NCI-H1417 treated with DMSO at 0.1 percent for 48 hours (cell line): ENCODE data around the gene ABCC11.

Experiments used
- DNase-seq: peaks from one replicate; lab custom pipeline; 2025; lab: John Stamatoyannopoulos, UW

ABCC11 gene

DNA sequence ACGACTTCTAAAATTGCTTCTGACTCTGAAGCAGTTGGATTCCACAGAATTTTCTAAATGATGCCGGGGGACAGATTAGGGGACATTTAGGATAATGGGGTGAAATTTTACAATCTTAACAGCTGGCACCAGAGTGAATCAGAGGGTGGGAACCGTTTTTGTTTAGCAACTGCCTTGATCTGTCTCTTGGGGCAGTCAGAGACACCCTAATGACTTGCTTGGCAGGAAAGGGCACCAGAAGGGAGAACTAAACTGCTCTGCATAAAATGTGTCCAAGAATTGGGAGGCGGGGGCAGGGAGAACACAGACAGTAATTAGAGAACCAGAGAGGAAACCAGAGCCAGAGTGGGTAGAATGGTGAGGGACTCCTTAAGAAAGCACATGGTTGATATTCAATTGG is 85.4 kb downstream of the ABCC11 start:
- DNase-seq, result no peak

DNA sequence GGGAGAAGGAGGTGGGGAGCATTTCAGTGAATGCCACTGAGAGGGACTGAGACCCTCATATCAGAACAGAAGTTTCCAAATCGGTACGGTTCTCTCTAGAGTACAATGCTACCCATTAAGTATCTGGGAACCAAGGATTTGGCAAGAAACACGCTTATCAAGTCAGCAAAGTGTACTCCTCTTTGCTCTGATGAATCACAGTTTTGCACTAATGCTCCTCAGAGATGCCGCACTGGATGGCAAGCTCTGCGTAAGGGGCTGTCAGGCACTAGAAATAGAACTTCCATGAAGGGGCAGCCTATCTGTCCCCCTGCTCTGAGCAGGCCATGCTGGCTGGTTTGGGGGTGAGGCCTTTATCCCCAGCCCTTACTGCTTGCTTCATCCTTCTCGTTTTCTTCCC is 86.8 kb downstream of the ABCC11 start:
- DNase-seq, result no peak

DNA sequence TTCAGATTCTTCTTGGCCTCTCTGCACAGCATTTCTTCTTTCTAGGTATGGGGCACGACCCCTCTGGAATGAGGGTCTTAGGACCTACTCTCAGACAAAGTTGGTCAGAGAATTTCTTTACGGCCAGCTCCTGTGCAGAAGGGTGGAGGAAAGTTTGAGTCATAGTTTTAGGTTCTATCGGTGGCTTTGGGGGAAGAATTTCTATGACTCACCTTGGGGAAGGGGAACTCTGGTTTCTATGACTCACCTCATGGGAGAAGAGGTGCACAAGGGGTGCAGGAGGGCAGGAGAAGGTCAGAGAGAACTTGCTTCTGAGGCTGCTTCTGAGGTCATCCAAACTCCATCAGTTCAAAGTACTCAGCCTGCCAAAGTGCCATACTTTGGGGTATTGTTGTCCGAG is 89.0 kb downstream of the ABCC11 start:
- no peak for DNase-seq

DNA sequence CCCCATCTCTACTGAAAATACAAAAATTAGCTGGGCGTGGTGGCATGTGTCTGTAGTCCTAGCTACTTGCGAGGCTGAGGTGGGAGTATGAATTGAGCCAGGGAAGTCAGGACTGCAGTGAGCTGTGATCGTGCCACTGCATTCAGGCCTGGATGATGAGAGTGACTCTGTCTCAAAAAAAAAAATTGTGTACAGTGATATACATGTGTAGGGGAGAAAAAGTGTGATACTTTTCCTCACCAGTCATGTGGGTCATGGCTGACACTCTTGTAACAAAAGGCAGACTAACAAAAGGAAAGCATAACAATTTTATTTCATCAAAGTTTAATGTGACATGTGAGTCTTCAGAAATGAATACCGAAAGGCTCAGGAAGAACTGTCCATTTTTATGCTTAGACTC is 89.5 kb downstream of the ABCC11 start:
- no peak for DNase-seq

DNA sequence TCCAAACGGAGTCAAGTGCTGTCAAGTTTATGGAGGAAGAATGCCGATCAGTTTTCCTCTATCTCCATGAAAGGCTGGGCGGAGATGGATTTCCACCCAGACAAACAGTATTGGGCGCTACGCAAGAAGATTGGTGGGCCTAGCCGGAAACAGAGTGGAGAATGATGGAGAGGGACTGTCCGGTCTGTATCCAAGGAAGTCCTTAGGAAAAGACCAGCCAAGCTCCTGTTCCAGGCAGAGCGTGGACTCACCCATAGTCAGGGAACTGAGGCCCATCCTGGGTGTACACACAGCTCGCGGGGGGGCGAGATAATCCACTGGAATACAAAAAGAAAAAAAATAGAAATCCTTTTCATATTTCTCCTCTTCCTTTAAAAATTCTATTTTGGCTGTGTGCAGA is 90.0 kb downstream of the ABCC11 start:
- no peak for DNase-seq

DNA sequence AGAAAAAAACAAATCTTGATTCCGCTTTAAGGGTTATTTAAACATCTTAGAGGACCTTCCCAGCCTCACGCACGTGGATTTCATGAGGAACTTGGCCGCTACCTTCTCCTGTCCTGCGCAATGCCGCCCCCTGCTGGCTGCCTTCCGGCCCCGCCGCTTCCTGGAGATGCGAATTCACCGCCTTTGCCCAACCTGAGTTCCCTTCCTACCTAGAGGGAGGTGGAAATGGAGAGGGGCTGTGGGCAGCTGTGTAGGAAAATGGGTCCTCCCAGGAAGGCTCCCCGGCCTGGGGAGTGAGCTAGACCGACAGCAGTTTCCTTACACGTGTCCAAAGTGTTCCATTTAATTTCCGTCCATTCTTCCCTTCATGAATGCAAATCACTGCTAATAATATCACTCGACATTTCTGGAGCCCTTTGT is 90.5 kb downstream of the ABCC11 start:
- DNase-seq, result no peak

DNA sequence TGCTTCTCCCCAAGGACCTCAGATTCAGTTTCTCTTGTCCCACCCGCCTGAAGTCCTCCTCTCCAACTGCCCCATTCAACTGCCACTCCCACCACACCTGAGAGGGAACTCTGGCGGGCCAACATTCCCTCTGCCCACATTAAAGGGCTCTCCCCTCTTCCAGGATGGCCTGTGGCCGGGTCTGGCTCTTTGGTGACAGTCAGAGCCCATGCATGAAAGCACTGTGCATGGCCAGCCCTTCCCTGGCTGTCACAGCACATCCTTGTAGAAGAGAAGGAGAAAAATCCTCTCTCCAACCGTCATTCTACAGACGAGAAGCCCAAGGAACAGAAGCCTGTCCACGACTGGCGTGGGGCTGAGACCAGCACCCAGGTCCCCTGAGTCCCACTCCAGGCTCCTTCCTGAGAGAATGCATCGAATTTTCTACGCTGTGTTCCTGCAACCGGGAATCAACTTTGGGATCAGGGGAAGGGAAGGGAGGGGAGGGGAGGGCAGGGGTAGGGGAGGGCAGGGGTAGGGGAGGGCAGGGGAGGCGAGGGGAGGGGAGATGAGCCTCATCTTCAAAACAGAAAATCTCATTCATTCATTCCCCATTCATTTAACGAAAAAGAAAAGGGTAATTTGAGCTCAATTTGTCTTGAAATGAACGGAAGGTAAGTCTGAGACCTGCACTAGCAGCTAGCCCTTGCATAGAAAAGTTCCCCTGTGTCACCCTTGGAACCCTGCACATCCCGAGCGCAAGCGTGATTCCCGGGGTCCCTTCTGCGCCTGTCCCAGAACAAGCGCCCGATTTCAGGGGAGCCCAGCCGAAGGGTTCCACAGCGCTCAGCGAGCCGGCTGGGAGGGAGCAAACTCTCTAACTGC is 91.2 kb downstream of the ABCC11 start, which contains the start of gene ABCC12:
TSS of gene ABCC12 (minus strand) at position 68 of the 864 bp plus-strand sequence. CDS start 9,569 bp downstream, outside the sequence.
- DNase-seq, result no peak

DNA sequence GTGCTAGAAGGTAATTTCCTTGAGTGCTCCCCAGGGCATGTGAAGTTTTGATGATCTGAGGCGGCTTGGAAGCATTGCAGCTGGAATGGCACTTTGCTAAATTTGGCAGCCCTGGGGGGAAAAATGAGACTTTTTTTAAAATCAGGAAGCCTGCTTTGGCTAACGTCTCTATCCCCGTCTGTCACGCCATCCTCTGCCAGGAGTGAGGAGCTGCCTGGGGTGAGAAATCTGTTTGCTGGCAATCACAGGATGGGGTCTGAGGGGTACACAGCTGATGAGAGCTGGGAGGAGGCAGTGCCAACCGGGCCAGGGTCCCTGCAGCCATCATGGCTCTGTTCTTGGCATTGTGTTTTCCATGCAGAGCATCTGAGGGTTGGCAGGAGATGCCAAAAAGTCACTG is 93.6 kb downstream of the ABCC11 start:
- DNase-seq, result no peak

DNA sequence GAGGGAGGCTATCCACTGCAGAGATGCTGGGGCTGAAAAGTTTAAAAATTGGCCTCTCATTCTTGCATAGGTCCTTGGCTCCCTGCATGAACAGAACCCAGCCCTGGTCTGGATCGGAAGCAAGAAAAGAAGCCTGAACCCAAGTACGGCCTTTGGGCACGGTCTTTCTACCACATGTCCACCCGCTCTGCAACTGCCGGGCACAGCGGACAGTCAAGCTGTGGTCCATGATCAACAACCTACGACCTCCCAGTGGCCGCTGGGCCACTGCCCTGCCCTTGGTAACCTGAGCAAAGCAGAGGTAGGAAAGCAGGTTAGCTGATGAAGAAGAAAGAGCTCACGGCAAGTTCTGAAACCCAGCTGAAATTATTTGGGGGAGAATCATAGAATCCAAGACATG is 95.1 kb downstream of the ABCC11 start:
- no peak for DNase-seq

DNA sequence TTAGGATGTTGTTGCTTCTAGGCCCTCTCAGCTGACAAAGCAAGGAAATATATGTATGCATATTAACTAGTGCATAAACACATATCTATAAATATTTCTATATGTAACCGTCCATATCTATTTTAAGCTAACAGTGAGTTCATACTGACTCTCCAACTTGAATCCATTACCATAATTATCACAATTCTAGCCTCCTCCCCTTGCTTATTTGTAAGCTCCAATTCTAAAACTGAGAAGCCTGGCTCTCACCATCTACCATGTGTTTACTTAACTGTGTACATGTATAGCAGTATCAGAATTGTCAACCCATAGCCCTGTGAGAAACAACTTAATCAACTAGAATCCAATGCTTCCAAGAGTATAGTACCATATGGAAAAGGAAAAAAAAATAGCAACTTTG is 96.6 kb downstream of the ABCC11 start:
- DNase-seq, result no peak

DNA sequence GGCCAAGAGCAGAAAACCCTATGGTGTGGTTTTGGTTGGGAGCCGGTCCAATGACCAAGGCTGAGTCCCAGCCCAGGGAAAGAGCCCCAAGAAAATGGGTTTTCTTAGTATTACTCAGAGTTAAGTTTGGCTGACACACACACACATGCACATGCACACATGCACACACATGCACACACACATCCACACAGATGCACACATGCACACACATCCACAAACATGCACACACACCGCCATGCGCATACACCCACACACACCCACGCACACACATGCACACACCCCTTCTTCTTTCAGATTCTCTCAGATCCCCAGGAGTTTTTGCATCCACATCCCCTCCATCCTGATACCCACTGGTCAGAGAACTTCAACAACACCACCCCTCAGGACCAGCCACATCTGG is 100.6 kb downstream of the ABCC11 start:
- no peak for DNase-seq

DNA sequence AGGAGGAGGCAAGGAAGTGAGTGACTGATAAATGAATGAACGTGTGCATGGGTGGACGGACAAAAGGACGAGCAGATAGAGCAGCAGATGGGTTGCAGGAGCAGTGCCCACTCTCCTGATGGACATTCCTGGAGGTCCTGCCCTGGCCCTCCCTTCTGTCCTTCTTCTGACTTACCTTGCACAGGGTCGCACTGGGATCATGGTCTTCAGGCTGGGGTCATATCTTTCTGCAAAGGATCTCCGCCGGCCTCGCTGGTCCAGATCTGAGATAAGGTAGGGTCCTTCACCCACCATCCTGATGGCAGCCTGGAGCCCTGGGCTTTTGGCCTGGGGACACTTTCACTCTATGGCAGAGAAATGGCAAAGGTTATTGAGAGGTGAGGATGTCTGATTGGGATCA is 101.2 kb downstream of the ABCC11 start:
- DNase-seq, result no peak

DNA sequence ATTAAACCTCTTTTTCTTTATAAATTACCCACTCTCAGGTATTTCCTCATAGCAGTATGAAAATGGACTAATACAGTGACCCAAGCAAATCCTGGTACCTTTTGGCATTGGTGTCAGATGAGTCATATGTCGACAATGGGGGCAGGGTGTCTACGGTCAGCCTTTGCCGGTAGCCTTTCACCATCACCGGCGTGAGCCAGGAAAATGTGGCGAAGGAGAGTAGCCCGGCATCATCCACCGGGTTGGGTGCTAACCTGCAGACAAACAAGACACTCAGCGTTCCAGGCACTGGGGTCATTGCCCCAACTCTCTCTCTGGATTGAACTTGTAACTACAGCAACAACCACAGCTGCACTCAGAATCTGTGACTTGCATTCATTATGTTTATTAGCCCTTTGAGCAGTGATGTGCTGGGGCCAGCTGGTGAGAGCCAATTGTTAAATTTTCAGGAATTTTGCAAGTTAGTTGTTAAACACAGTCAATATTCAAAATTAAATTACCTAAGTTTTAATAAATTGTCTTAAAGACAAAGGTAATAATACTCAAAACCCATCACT is 103.4 kb downstream of the ABCC11 start:
- DNase-seq, result no peak

DNA sequence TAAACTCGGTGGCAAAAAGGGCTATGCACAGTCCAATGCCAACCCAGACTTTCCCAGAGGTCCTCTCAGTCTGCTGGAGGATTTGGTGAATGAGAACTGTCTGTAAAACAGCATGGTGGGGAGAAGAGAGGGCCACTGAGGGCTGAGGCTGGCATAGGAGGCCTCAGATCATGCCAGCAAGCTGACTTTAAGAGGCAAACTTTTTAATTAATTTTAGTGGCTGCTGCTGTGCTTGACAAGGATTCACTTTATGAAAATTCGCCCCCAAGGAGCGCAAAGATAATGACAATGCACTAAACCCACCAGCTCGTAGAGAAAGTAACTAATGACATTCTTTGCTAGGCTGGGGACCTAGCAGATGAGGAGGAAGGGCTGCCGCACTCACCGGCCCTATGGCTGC is 106.5 kb downstream of the ABCC11 start:
- DNase-seq, result no peak

DNA sequence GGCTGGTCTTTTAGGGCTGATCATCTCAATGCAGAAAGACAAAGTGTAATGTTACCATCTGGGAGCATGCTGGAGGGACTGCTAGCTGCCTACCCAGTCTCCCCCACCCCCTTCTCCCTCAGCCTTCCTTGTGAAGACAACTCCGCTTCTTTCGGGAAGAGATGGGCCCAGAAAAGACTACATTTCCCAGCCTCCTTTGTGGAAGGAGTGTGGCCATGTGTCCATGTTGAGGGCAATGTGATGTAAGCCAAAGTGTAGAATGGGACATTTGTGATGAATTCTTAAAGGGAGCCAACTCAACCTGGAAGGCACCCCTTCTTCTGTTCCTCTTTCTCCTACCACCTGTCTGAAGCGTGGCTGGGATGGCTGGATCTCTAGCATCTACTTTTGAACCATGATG is 107.8 kb downstream of the ABCC11 start:
- no peak for DNase-seq

DNA sequence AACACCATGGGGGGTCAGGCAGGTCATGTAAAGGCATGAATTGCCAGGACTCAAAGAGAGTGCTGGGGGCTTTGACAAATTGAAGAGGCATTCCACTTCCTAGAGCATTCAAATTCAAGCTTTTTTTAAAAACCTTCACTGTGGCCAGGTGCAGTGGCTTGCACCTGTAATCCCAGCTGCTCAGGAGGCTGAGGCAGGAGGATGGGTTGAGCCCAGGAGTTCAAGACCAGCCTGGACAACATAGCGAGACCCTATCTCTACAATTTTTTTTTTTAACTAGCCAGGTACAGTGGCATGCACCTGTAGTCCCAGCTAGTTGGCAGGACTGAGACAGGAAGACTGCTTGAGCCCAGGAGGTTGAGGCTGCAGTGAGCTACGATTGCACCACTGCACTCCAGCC is 108.8 kb downstream of the ABCC11 start:
- no peak for DNase-seq

DNA sequence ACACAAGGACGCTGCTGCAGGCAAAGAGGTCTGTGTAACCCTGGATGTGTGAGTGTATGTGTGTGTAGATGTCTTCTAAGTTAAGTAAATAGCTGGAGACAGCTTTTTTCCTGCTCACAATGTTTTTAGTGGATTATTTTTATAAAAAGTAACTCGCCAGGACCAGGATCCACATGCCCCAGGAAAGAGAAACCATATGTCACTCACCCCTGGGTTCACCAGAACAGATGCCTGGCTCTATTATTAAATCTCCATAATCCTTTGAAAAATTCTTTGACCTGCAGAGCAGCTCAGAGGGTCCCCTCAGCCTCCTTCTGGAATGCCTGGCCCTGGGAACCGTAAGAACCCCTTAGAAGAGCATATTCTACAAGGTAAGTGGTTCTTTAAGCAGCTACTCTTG is 109.5 kb downstream of the ABCC11 start:
- no peak for DNase-seq

DNA sequence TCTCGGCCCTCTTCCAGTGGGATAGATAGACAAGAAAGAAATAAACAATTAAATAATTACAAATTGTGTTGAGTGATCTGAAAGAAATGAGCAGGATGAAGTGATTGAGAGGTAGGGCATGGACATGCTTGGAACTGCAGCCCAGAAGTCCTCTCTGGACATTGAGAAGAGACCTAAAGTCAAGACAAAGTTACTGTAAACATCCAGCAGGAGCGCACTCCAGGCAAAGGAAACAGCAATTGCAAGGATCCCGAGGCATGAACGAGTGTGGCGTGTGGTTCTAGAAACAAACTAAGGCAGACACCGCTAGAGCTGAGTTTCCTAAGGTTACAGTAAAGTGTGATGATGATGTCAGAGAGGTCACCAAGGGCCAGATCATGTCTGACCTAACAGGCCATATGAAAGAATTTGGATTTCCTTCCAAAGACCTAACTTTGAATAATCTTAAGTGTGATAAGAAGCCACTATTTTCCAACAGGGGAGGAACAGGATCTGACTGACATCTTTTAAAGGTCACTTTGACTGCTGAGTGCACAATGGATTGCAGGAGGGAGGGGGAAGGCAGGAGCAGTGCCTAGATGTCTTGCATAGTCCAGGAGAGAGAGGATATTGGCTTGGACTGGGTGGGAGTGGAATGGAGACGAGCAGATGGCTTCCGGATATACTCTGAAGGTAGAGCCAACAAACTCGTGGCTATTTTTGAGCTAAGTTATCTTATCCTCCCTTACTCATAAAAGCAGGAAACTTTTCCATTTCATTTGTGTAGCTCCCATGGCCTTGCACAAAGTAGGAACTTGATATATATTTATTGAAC is 110.6 kb downstream of the ABCC11 start:
- DNase-seq, result no peak

DNA sequence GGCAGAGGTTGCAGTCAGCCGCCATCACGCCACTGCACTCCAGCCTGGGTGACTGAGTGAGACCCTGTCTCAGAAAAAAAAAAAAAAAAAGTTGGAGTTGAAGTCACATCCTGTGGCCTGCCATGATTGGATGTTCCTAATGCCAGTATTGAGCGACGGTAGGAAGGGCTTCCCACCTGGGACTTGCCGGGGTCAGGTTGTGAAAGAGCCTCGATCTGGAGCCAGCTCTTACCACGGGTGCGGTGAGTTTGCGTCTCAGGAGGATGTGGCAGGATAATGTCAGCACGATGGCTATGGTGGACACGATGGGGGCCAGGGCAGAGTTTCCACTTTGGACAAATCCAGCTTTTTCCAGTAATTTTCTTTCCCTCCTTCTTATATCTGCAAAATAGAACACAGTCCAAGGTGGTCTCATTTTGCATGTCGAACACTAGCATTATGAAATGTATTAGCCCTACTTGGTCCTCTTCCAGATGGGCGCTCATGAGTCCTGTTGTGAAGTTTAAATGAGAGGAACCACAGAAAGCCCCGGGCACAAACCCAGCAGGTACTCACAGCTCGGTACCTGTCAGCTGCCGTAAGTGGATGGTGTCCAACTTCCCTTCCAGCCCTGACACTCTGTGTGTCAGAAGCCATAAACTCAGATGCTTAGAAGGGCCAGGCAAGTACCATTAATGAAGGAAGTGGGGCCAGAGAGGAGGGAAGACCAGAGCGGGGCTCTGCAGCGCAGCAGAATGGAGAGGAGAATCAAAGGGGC is 113.7 kb downstream of the ABCC11 start:
- no peak for DNase-seq

DNA sequence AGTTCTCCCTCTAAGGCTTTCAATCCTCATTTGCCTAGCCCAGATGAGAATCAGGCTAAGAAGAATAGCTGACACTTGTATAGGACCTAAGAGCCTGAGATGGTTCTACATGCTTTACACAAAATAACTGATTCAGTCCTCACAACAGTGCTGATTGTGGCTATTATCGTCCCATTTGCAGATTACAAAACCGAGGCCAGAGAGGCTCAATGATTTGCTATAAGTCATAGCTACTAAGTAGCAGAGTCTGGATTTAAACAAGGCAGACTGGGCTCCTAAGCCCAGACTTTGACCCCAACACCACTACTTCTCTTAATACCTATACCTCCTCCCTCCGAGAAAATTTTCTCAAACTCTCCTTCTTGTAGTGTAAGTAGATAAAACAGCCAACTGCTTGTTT is 114.6 kb downstream of the ABCC11 start:
- DNase-seq, result no peak

DNA sequence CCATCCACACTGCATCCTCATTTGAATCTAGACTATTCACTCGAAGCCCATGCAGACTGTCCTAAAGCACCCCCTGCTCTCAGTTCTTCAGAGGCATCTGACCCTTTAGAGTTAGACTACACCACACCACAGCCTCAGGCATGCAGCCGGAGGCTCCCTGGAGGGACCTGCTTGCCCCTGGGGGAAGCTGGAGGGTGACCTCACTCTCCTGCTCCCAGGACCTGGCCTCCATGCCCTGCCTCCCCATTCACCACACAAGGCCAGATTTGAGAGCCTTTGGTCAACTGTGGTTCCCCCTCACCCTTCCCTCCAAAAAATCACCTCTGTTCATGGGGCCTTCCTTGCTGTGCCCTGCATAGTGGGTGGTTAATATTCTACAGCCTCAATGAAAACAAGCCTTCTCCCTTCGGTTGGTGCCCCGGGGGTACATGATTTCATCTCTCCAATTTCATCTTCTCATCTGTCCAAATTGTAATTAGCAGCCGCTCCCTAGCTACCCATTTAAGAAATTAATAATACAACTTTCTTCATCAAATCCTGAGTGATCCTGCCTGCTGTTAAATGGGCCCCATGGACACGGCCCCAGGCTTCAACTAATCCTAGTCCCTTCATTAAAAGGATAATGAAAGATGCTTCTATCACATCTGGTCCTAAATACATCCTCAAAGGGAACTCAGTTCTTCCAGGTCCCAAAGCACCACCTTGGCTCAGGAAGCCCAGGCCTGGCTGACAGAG is 116.0 kb downstream of the ABCC11 start:
- no peak for DNase-seq
